ENCODE measurements around the gene GRB10.

GRCh38 chr7:50714857-50715256 is 67.8 kb downstream of the GRB10 start:
- no peak for TF ChIP-seq JUNB (IDR thresholded peaks at IDR 0.05; ENCODE audit: unreplicated experiment)
- no peak for TF ChIP-seq CTCF (conservative IDR thresholded peaks at IDR 0.05; ENCODE audit: low read depth in 2 of 2)
- no peak for TF ChIP-seq CREB1 (CRISPR knock-in tag; IDR thresholded peaks at IDR 0.05; ENCODE audit: low read depth)
- TF ChIP-seq POLR2AphosphoS5 (IDR thresholded peaks at IDR 0.05; ENCODE audit: low read depth), result no peak
- no peak for TF ChIP-seq REST (IDR thresholded peaks at IDR 0.05; ENCODE audit: unreplicated experiment)
- no peak for TF ChIP-seq EZH2phosphoT487 (IDR thresholded peaks at IDR 0.05; ENCODE audit: unreplicated experiment)

All from GM23338 (cell line).